ENCODE measurements around the gene PSG1.
"Not testable (repeated sequence)": the region's sequence is repeated elsewhere in the genome, so short reads cannot be mapped to it uniquely, and the experiment has no call there.

Gene PSG1

DNA sequence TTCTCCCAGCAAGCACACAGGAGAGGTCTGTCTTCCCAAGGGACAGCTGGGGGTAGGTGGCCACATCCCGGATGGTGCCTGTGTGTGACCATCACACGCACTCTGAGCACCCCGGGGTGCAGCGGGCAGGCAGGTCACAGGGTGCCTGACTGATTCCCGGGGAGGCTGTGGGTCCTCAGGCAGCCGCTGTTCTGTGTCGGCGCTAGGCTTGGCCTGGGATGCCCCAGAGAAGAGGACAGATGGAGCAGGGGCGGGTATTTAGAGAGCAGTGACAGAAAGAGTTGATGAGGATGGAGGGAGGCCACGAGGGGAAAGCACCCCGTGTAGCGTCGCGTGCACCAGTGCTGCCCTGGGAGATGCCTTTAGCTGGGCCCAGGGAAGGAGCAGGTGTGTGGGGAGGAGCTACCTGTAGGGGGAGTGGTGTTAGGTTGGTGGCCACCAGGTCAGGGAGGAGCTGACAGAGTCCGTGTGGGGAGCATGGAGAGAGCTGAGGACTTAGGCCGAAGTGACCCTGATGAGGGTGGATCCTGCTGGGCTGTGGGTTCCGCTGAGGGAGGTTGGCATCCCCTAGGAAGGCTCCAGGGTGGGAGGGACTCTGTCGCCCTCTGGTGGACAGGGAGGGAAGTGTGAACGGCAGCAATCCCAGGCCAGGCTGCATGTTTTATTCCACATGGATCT is 22.5 kb downstream of the PSG1 start:
- not testable (repeated sequence) for H3K9ac ChIP-seq (ENCODE audit: low read depth in 1 of 2, low read length in 2 of 2); H3K36me3 ChIP-seq (ENCODE audit: control insufficient read depth in 1 of 2, insufficient read depth in 2 of 2, low read length in 2 of 2); H3K27ac ChIP-seq (ENCODE audit: low read depth, low read length); H3K27me3 ChIP-seq (ENCODE audit: control insufficient read depth in 1 of 2, insufficient read depth in 2 of 2, low read length in 2 of 2); H3K4me1 ChIP-seq (ENCODE audit: control insufficient read depth in 1 of 2, insufficient read depth in 2 of 2, low read length in 2 of 2); H3K4me3 ChIP-seq (ENCODE audit: low read depth in 1 of 2, low read length in 2 of 2); H3K9me3 ChIP-seq (ENCODE audit: control insufficient read depth in 1 of 2, low read length in 2 of 2)

DNA sequence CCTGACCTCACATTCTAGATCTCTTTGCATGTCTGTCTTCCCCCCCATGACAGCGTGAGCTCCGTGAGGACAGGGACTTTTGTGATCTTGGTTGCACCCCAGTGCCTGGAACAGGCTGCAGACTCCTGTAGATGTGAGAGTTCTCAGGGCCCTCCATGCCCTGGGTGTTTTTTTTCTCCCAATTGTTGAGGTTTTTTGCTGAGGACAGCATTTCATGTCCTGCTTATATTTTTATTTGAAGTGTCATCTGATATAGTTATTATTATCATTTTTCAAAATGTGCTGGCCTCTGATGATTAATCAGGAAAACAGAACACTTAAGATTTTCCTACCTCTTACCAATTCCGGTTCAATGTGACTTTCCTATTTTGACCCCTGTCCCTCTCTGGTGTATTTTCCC is 24.8 kb downstream of the PSG1 start:
- H3K9ac ChIP-seq (ENCODE audit: low read depth in 1 of 2, low read length in 2 of 2); H3K9me3 ChIP-seq (ENCODE audit: control insufficient read depth in 1 of 2, low read length in 2 of 2); H3K4me3 ChIP-seq (ENCODE audit: low read depth in 1 of 2, low read length in 2 of 2); H3K36me3 ChIP-seq (ENCODE audit: control insufficient read depth in 1 of 2, insufficient read depth in 2 of 2, low read length in 2 of 2); H3K4me1 ChIP-seq (ENCODE audit: control insufficient read depth in 1 of 2, insufficient read depth in 2 of 2, low read length in 2 of 2); H3K27ac ChIP-seq (ENCODE audit: low read depth, low read length); H3K27me3 ChIP-seq (ENCODE audit: control insufficient read depth in 1 of 2, insufficient read depth in 2 of 2, low read length in 2 of 2): not testable (repeated sequence)

DNA sequence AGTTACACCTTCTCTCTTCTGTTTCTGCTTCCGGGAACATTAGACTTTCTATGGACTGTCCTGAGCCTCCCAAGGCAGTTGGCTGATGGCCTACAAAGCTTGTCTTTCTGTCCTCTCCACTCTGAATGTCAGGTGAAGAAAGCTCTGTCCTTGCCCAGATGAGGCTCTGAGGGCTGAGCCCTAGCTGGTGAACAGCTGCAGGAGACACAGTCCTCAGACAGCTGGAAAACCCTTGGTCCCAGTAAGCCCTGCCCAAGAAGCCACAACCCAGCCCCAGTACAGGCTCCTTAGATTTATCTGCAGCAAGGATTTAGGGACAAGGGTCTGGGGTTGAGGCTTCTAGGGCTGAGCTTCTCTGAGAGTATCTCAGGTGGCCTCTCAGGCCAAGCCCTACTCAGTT is 26.3 kb downstream of the PSG1 start:
- not testable (repeated sequence) for H3K27me3 ChIP-seq (ENCODE audit: control insufficient read depth in 1 of 2, insufficient read depth in 2 of 2, low read length in 2 of 2); H3K9ac ChIP-seq (ENCODE audit: low read depth in 1 of 2, low read length in 2 of 2); H3K27ac ChIP-seq (ENCODE audit: low read depth, low read length); H3K4me3 ChIP-seq (ENCODE audit: low read depth in 1 of 2, low read length in 2 of 2); H3K36me3 ChIP-seq (ENCODE audit: control insufficient read depth in 1 of 2, insufficient read depth in 2 of 2, low read length in 2 of 2); H3K9me3 ChIP-seq (ENCODE audit: control insufficient read depth in 1 of 2, low read length in 2 of 2); H3K4me1 ChIP-seq (ENCODE audit: control insufficient read depth in 1 of 2, insufficient read depth in 2 of 2, low read length in 2 of 2)

DNA sequence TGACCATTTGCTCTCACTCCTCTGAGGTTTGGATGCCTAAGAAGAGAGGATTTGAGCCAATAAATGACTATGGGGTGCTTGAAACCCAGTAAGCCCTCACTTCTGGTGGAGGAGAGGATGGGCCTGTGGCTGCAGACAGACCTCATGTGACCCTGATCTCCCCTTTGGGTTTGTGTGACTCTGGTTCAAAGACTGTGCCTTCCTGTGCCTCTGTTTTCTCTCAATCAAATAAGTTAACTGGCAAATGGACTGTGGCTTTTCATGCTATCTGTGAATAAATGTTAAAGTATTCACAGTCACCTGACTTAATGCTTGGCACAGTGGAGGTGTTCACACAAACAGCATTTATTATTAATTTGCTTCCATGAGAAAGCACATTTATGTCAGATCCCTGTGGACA is 26.7 kb downstream of the PSG1 start:
- H3K36me3 ChIP-seq (ENCODE audit: control insufficient read depth in 1 of 2, insufficient read depth in 2 of 2, low read length in 2 of 2); H3K9ac ChIP-seq (ENCODE audit: low read depth in 1 of 2, low read length in 2 of 2); H3K9me3 ChIP-seq (ENCODE audit: control insufficient read depth in 1 of 2, low read length in 2 of 2); H3K27me3 ChIP-seq (ENCODE audit: control insufficient read depth in 1 of 2, insufficient read depth in 2 of 2, low read length in 2 of 2); H3K27ac ChIP-seq (ENCODE audit: low read depth, low read length); H3K4me1 ChIP-seq (ENCODE audit: control insufficient read depth in 1 of 2, insufficient read depth in 2 of 2, low read length in 2 of 2); H3K4me3 ChIP-seq (ENCODE audit: low read depth in 1 of 2, low read length in 2 of 2): not testable (repeated sequence)

DNA sequence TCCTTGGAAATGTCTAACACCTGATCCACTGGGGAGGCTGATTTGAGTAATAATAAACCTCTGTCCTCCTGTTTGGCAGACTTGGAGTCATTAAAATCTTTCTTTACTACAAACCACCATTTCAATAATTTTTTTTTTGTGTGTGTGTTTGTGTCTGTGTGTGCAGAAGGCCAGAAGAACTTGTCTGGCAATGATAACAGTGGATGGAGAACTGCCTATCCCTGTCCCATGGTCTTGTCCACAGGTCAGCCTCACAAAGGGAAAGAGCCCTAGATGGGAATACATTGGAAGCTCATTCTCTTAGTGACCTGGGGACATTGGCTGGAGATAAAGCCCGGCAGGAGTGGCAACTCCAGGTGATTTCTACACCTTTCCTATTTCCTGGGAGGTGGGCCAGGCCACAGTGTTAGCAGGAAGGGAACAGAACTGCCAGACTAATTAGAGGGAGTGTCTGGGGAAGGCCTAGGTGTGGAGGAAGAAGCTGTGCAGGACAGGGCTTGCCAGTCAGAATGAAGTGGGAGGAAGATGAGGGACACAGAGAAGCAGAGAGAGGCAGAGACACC is 27.7 kb downstream of the PSG1 start:
- not testable (repeated sequence) for H3K4me3 ChIP-seq (ENCODE audit: low read depth in 1 of 2, low read length in 2 of 2); H3K27ac ChIP-seq (ENCODE audit: low read depth, low read length); H3K4me1 ChIP-seq (ENCODE audit: control insufficient read depth in 1 of 2, insufficient read depth in 2 of 2, low read length in 2 of 2); H3K36me3 ChIP-seq (ENCODE audit: control insufficient read depth in 1 of 2, insufficient read depth in 2 of 2, low read length in 2 of 2); H3K9ac ChIP-seq (ENCODE audit: low read depth in 1 of 2, low read length in 2 of 2); H3K27me3 ChIP-seq (ENCODE audit: control insufficient read depth in 1 of 2, insufficient read depth in 2 of 2, low read length in 2 of 2); H3K9me3 ChIP-seq (ENCODE audit: control insufficient read depth in 1 of 2, low read length in 2 of 2)

DNA sequence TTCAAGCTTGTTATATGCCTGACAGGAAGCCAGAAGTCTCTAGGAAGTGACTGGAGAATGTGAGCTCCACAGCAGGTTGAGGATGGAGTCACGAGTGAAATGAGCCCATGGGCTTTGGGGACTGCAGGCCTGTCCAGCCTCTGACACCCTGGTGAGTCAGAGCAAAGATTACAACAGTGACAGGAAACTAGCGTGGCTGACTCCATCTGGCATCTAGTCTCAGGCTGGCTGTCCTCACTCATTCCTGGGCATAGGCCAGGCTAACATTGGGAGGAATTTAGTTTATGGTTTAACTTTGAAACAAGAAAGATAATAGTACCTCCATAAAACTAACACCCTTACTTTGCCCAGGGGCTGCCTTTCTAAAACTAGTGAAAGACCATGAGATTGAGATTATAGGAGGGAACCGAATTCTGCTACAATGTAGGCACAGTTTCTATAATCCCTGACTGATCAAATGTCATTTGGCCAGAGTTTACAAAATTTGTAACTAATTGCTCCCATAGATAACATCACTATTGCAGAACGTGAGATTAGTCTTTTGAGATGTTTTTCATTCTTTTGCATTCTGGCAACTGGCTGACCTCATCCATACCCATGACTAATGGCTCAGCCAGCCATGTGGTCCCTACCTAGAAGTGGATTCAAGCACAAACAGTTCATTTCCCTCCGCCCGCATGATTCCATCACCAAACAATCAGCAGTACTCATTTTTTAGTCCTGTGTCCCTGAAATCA is 28.4 kb downstream of the PSG1 start:
- H3K9ac ChIP-seq (ENCODE audit: low read depth in 1 of 2, low read length in 2 of 2) = no peak overlapping the region
- H3K4me3 ChIP-seq (ENCODE audit: low read depth in 1 of 2, low read length in 2 of 2) = no peak overlapping the region
- no peaks in the 10 kb centered on the region for H3K27me3 ChIP-seq (ENCODE audit: control insufficient read depth in 1 of 2, insufficient read depth in 2 of 2, low read length in 2 of 2)
- no peaks in the 10 kb centered on the region for H3K36me3 ChIP-seq (ENCODE audit: control insufficient read depth in 1 of 2, insufficient read depth in 2 of 2, low read length in 2 of 2)
- no peaks in the 10 kb centered on the region for H3K9me3 ChIP-seq (ENCODE audit: control insufficient read depth in 1 of 2, low read length in 2 of 2)
- H3K4me1 ChIP-seq (ENCODE audit: control insufficient read depth in 1 of 2, insufficient read depth in 2 of 2, low read length in 2 of 2) = no peaks in the 10 kb centered on the region
- H3K27ac ChIP-seq (ENCODE audit: low read depth, low read length) = no peak overlapping the region

DNA sequence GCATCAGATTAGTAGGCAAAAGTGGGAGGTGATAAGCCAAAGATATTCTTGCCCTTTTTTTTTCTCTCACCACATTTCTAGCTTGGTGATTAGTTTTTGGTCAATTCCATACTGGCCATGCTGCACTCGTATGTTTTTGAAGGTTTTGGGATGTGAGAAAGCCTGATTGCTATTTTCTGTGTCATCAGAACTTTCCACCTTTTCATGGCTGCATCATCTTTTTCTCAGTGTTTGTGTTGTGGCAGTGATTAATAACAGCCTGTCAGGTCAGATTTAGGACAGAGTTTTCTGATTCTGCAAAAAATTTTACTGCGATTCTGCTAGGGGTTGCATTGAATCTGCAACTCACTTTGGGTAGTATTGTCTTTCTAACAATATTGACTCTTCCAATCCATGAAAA is 32.9 kb downstream of the PSG1 start:
- H3K9ac ChIP-seq (ENCODE audit: low read depth in 1 of 2, low read length in 2 of 2) = no peak overlapping the region
- no peaks in the 10 kb centered on the region for H3K27me3 ChIP-seq (ENCODE audit: control insufficient read depth in 1 of 2, insufficient read depth in 2 of 2, low read length in 2 of 2)
- H3K36me3 ChIP-seq (ENCODE audit: control insufficient read depth in 1 of 2, insufficient read depth in 2 of 2, low read length in 2 of 2) = no peaks in the 10 kb centered on the region
- no peak overlapping the region for H3K4me3 ChIP-seq (ENCODE audit: low read depth in 1 of 2, low read length in 2 of 2)
- H3K27ac ChIP-seq (ENCODE audit: low read depth, low read length) = no peak overlapping the region
- no peaks in the 10 kb centered on the region for H3K9me3 ChIP-seq (ENCODE audit: control insufficient read depth in 1 of 2, low read length in 2 of 2)
- H3K4me1 ChIP-seq (ENCODE audit: control insufficient read depth in 1 of 2, insufficient read depth in 2 of 2, low read length in 2 of 2) = no peaks in the 10 kb centered on the region

DNA sequence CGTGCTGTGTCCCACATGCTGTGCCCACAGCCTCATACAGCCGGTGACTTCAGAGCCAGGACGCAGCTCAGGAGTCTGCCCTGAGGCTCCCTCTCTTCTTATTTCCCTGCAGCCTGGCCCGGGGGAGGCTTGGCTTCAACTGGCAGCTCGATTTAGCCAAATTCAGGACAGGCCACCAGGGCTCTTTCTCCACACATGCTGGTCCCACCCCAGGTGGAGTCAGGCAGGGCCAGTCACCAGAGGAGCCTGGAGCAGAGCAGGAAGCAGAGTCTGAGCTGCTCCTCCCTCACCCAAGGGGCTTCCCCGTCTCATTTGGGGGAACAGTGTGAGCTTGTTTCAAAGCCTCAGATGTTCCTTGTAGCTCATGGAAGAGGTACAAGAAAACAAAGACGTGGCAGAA is 35.9 kb downstream of the PSG1 start:
- H3K4me3 ChIP-seq (ENCODE audit: low read depth in 1 of 2, low read length in 2 of 2); H3K27ac ChIP-seq (ENCODE audit: low read depth, low read length); H3K9me3 ChIP-seq (ENCODE audit: control insufficient read depth in 1 of 2, low read length in 2 of 2): not testable (repeated sequence)

DNA sequence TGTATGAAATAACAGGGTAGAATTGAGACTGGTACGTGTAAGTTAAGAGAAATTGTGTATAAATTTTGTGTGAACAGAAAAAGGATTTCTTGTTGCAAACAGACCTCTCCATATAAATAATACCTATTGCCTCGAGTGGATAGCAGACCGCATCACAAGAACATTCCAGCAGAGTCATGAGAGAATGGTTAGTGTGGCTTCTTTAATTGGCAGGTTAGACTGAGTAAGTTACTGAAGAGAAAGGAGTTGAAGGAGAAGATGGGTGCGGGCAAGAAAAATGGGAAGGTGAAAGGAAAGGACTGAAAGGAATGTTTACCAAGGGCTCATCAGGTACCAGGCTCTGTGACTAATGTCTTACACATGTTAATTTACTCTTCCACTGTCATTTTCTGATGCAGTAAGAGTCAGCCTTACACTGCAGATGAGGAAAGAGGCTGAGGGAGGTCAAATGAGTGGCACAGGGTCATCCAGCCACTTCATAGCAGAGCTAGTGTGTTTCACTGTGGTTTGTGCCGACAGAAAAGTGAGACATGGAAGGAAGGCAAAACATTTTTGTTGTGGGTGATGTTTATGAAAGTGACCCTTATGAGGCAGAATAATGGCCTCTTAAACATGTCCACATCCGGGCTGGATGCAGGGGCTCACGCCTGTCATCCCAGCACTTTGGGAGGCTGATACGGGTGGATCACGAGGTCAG is 46.6 kb downstream of the PSG1 start:
- H3K4me3 ChIP-seq (ENCODE audit: low read depth in 1 of 2, low read length in 2 of 2); H3K4me1 ChIP-seq (ENCODE audit: control insufficient read depth in 1 of 2, insufficient read depth in 2 of 2, low read length in 2 of 2); H3K27me3 ChIP-seq (ENCODE audit: control insufficient read depth in 1 of 2, insufficient read depth in 2 of 2, low read length in 2 of 2); H3K36me3 ChIP-seq (ENCODE audit: control insufficient read depth in 1 of 2, insufficient read depth in 2 of 2, low read length in 2 of 2); H3K27ac ChIP-seq (ENCODE audit: low read depth, low read length); H3K9ac ChIP-seq (ENCODE audit: low read depth in 1 of 2, low read length in 2 of 2); H3K9me3 ChIP-seq (ENCODE audit: control insufficient read depth in 1 of 2, low read length in 2 of 2): not testable (repeated sequence)

More for the DNA sequence above, 35.9 kb downstream of the PSG1 start:
- not testable (repeated sequence) for H3K4me1 ChIP-seq (ENCODE audit: control insufficient read depth in 1 of 2, insufficient read depth in 2 of 2, low read length in 2 of 2); H3K36me3 ChIP-seq (ENCODE audit: control insufficient read depth in 1 of 2, insufficient read depth in 2 of 2, low read length in 2 of 2); H3K9ac ChIP-seq (ENCODE audit: low read depth in 1 of 2, low read length in 2 of 2); H3K27me3 ChIP-seq (ENCODE audit: control insufficient read depth in 1 of 2, insufficient read depth in 2 of 2, low read length in 2 of 2)

DNA sequence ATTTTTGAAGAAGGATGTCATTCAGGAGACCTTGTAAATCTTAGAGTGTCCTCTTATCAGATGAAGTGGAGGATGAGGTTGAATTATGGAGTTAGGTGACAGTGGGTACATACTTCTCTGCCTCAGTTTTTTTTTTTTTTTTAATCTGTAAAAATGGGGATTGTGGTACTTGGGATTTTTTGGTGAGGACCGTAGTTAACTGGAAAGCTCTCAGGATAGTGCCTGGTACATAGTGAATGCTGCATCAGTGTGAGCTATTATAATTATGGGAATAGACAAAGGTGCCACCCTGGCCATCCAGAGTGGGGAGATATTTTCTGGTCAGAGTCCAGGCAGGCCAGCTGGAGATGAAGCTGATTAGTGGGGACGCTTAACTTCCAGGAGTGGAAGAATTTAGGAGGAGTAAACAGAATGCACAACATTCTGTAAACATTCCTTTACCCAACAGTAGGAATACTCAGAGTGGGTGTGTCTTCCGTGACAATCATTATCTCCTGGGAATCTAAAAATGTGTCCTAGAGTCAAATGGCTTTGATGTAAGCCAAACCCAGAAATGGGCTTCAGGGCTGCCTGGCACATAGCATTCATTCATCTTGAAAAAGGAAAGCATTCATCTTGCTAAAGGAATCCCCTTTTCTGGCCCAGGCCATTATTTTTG is 47.4 kb downstream of the PSG1 start:
- not testable (repeated sequence) for H3K9me3 ChIP-seq (ENCODE audit: control insufficient read depth in 1 of 2, low read length in 2 of 2); H3K27ac ChIP-seq (ENCODE audit: low read depth, low read length)

More for the DNA sequence above, 47.4 kb downstream of the PSG1 start:
- H3K4me1 ChIP-seq (ENCODE audit: control insufficient read depth in 1 of 2, insufficient read depth in 2 of 2, low read length in 2 of 2); H3K27me3 ChIP-seq (ENCODE audit: control insufficient read depth in 1 of 2, insufficient read depth in 2 of 2, low read length in 2 of 2); H3K36me3 ChIP-seq (ENCODE audit: control insufficient read depth in 1 of 2, insufficient read depth in 2 of 2, low read length in 2 of 2); H3K9ac ChIP-seq (ENCODE audit: low read depth in 1 of 2, low read length in 2 of 2); H3K4me3 ChIP-seq (ENCODE audit: low read depth in 1 of 2, low read length in 2 of 2): not testable (repeated sequence)

Measured in duodenal mucosa (tissue), 2 donors.